ENCODE measurements around the gene SLITRK6.
A peak's percentile ranks its signal among the peaks of the same experiment; 100 is the strongest.
"Not testable (repeated sequence)": the region's sequence is repeated elsewhere in the genome, so short reads cannot be mapped to it uniquely, and the experiment has no call there.

SLITRK6 gene

GRCh38 chr13:85799097-85799582, at the start of gene SLITRK6:
Gene SLITRK6, minus strand, starts transcription at chr13:85799419. Its CDS starts 2,911 bp downstream, at chr13:85796508.
- peak; percentile 61 for FAIRE-seq

GRCh38 chr13:85847012-85847411, 47.8 kb upstream of the SLITRK6 start:
- FAIRE-seq, result no peak

- no peak for FAIRE-seq
These were observed 42.2 kb upstream of the SLITRK6 start for GRCh38 chr13:85841427-85841826.

- no peak for FAIRE-seq
These were observed 34.7 kb upstream of the SLITRK6 start for GRCh38 chr13:85833921-85834320.

GRCh38 chr13:85828094-85828684, 29.0 kb upstream of the SLITRK6 start:
- FAIRE-seq, result peak; percentile 87

GRCh38 chr13:85825454-85825853, 26.2 kb upstream of the SLITRK6 start:
- no peak for FAIRE-seq

- no peak for FAIRE-seq
These were observed 24.6 kb upstream of the SLITRK6 start for GRCh38 chr13:85823832-85824231.

- no peak for FAIRE-seq
These were observed 20.3 kb upstream of the SLITRK6 start for GRCh38 chr13:85819513-85819912.

GRCh38 chr13:85816413-85816812, 17.2 kb upstream of the SLITRK6 start:
- FAIRE-seq, result no peak

- FAIRE-seq, result no peak
These were observed 13.1 kb upstream of the SLITRK6 start for GRCh38 chr13:85812282-85812681.

GRCh38 chr13:85808811-85809210, 9.6 kb upstream of the SLITRK6 start:
- no peak for FAIRE-seq

GRCh38 chr13:85806553-85807175, 7.4 kb upstream of the SLITRK6 start:
- FAIRE-seq, result peak; percentile 92

- no peak for FAIRE-seq
These were observed 663 bp downstream of the SLITRK6 start for GRCh38 chr13:85798556-85798955.

- no peak for FAIRE-seq
These were observed 1.9 kb downstream of the SLITRK6 start for GRCh38 chr13:85797311-85797710.

- no peak for FAIRE-seq
These were observed 14.0 kb downstream of the SLITRK6 start for GRCh38 chr13:85785205-85785604.

GRCh38 chr13:85772367-85772766, 26.9 kb downstream of the SLITRK6 start:
- no peak for FAIRE-seq

GRCh38 chr13:85771856-85772255, 27.4 kb downstream of the SLITRK6 start:
- no peak for FAIRE-seq

- FAIRE-seq, result no peak
These were observed 30.3 kb downstream of the SLITRK6 start for GRCh38 chr13:85768946-85769345.

GRCh38 chr13:85755123-85755522, 44.1 kb downstream of the SLITRK6 start:
- FAIRE-seq, result no peak

- not testable (repeated sequence) for FAIRE-seq
These were observed 55.9 kb downstream of the SLITRK6 start for GRCh38 chr13:85743201-85743770.

Data from endometrium (tissue), 2 donors.